HCT116 (cell line): ENCODE results near the gene TMOD1. TPM values are rescaled to one million over a fixed set of nuclear protein-coding genes. Genes with fewer than 3 reads are reported as not detected.

Experiments used
- ATAC-seq: fragments of 200-7000 bp; cut with Tn5 transposase; 2 replicates; pipeline ENCODE4 v1.9.1; 2020; ENCODE audit warnings: mild to moderate bottlenecking, moderate library complexity
- BruUV-seq: library from RNA; stranded (reverse); fragments of 400-500 nt; replicated peaks from 2 replicates; lab custom pipeline; 2021; lab: Mats Ljungman, UMichigan
- CTCF ChIA-PET: fragments of 300-600 bp; sonication (Branson Sonifier 250); formaldehyde crosslinking; loops from one replicate; lab custom pipeline; 2021; ENCODE audit warnings: antibody characterized with exemption; lab: Charles Lee
- POLR2A ChIA-PET: fragments of 300-600, 350-600 bp; sonication (Branson Sonifier 250); formaldehyde crosslinking; loops from one replicate; lab custom pipeline; 2021; ENCODE audit warnings: antibody characterized with exemption; lab: Charles Lee
- RAD21 ChIA-PET, 2 experiments: fragments of 300-600 bp; sonication (Branson Sonifier 250); formaldehyde crosslinking; loops; one replicate each; lab custom pipeline; 2023; ENCODE audit warnings: low total read pairs in 2 of 2; ENCODE audit not compliant: uncharacterized antibody in 2 of 2, unreplicated experiment in 2 of 2, low non-redundant PET in 1 of 2; lab: Charles Lee
- DNase-seq: peaks from one replicate; pipeline ENCODE4 v3.0.0-alpha.2; 2010; ENCODE audit warnings: low read depth, low spot score
- H2AFZ ChIP-seq: fragments of 200-600 bp; shearing (Covaris generic), sonication (generic); 2 replicates; pipeline ENCODE4 v1.6.1; 2017; ENCODE audit warnings: low read depth, mixed run types, mixed read lengths, antibody characterized with exemption, low read length; ENCODE audit not compliant: poor library complexity, severe bottlenecking
- H3K27ac ChIP-seq: 2 replicates; pipeline ENCODE4 v1.5.1; 2012; ENCODE audit warnings: low read depth, low read length
- H3K27me3 ChIP-seq: fragments of 200-600 bp; sonication (generic); 2 replicates; pipeline ENCODE4 v1.6.1; 2016; ENCODE audit warnings: mixed run types, low read length, mixed read lengths; ENCODE audit not compliant: insufficient read depth
- H3K36me3 ChIP-seq, 2 experiments: fragments of 200-500 bp in 1 of 2; fragments of 200-600 bp in 1 of 2; sonication (Bioruptor generic) in 1 of 2; sonication (generic) in 1 of 2; 2 replicates each; pipeline versions ENCODE4 v1.5.1 to v1.6.1; 2014 to 2016; ENCODE audit warnings: low read length in 2 of 2, inconsistent platforms in 1 of 2, mixed read lengths in 1 of 2, mixed run types in 1 of 2; ENCODE audit not compliant: insufficient read depth in 2 of 2, control insufficient read depth in 1 of 2
- H3K4me1 ChIP-seq, 2 experiments: fragments of 200-600 bp in 1 of 2; sonication (generic) in 1 of 2; 2 replicates each; pipeline versions ENCODE4 v1.5.1 to v1.6.1; 2012 to 2017; ENCODE audit warnings: low read length in 2 of 2, inconsistent platforms in 1 of 2, mild to moderate bottlenecking in 1 of 2, mixed read lengths in 1 of 2, mixed run types in 1 of 2, moderate library complexity in 1 of 2; ENCODE audit not compliant: insufficient read depth in 2 of 2, control insufficient read depth in 1 of 2
- H3K4me2 ChIP-seq: fragments of 200-600 bp; sonication (generic); 2 replicates; pipeline ENCODE4 v1.6.1; 2017; ENCODE audit warnings: mixed run types, low read length, mixed read lengths
- H3K4me3 ChIP-seq, 2 experiments: fragments of 200-600 bp in 1 of 2; sonication (generic) in 1 of 2; replicated peaks in 1 of 2; 2 replicates each; pipeline ENCODE4 v1.5.1; 2011 to 2016; ENCODE audit warnings: low read length in 2 of 2, control low read depth in 1 of 2, low read depth in 1 of 2, mild to moderate bottlenecking in 1 of 2, mixed read lengths in 1 of 2, mixed run types in 1 of 2
- H3K79me2 ChIP-seq: fragments of 200-600 bp; sonication (generic); 2 replicates; pipeline ENCODE4 v1.6.1; 2017; ENCODE audit warnings: mild to moderate bottlenecking, mixed run types, low read length, moderate library complexity, mixed read lengths; ENCODE audit not compliant: insufficient read depth
- H3K9ac ChIP-seq: fragments of 200-600 bp; sonication (generic); 2 replicates; pipeline ENCODE4 v1.6.1; 2016; ENCODE audit warnings: low read length, mixed read lengths
- H3K9me2 ChIP-seq: fragments of 200-600 bp; sonication (generic), shearing (Covaris generic); 2 replicates; pipeline ENCODE4 v1.6.1; 2017; ENCODE audit warnings: mixed run types, mild to moderate bottlenecking, moderate library complexity; ENCODE audit not compliant: insufficient read depth
- H3K9me3 ChIP-seq, 2 experiments: fragments of 200-500 bp in 1 of 2; fragments of 200-600 bp in 1 of 2; sonication (Bioruptor generic) in 1 of 2; sonication (generic) in 1 of 2; 2 replicates each; pipeline ENCODE4 v1.6.1; 2014 to 2017; ENCODE audit warnings: low read length in 2 of 2, mixed read lengths in 2 of 2, inconsistent platforms in 1 of 2, low read depth in 1 of 2, mild to moderate bottlenecking in 1 of 2, mixed run types in 1 of 2, moderate library complexity in 1 of 2; ENCODE audit not compliant: control insufficient read depth in 1 of 2, insufficient read depth in 1 of 2
- H4K20me1 ChIP-seq: fragments of 200-600 bp; sonication (generic), shearing (Covaris generic); 2 replicates; pipeline ENCODE4 v1.6.1; 2017; ENCODE audit warnings: mixed run types, mild to moderate bottlenecking, moderate library complexity; ENCODE audit not compliant: insufficient read depth
- EGR1 ChIP-seq: IDR thresholded peaks from 2 replicates; pipeline ENCODE4 v1.6.1; 2012; ENCODE audit warnings: low read depth
- ELF1 ChIP-seq: IDR thresholded peaks from 2 replicates; pipeline ENCODE4 v1.6.1; 2012; ENCODE audit warnings: low read depth, borderline replicate concordance
- JUND ChIP-seq: IDR thresholded peaks from 2 replicates; pipeline ENCODE4 v1.6.1; 2012
- POLR2AphosphoS5 ChIP-seq: IDR thresholded peaks from 2 replicates; pipeline ENCODE4 v1.6.1; 2011; ENCODE audit warnings: mild to moderate bottlenecking, low read depth, low read length, moderate library complexity
- RAD21 ChIP-seq: IDR thresholded peaks from 2 replicates; pipeline ENCODE4 v1.6.1; 2012; ENCODE audit warnings: low read depth, mild to moderate bottlenecking
- SP1 ChIP-seq: IDR thresholded peaks from 2 replicates; pipeline ENCODE4 v1.6.1; 2012; ENCODE audit warnings: low read depth
- SRF ChIP-seq: IDR thresholded peaks from 2 replicates; pipeline ENCODE4 v1.6.1; 2012; ENCODE audit warnings: low read depth
- YY1 ChIP-seq: IDR thresholded peaks from 2 replicates; pipeline ENCODE4 v1.6.1; 2011; ENCODE audit warnings: low read length, low read depth, moderate library complexity, mild to moderate bottlenecking; ENCODE audit not compliant: insufficient replicate concordance; ENCODE audit errors: extremely low read depth
- ZBTB33 ChIP-seq: IDR thresholded peaks from 2 replicates; pipeline ENCODE4 v1.6.1; 2011; ENCODE audit warnings: mild to moderate bottlenecking, low read length, moderate library complexity; ENCODE audit not compliant: insufficient replicate concordance; ENCODE audit errors: extremely low read depth
- intact Hi-C: fragments of 100-400 bp; cut with micrococcal nuclease; formaldehyde crosslinking; loops from 2 replicates; pipeline ENCODE4 v1.10.0; 2022
- total RNA-seq: library from RNA; stranded (reverse); gene quantifications from one replicate; pipeline ENCODE4 v1.2.1, GENCODE V29; 2021; ENCODE audit not compliant: unreplicated experiment
- TF ChIP-seq, protein P1 (sequence below): IDR thresholded peaks from 2 replicates; pipeline ENCODE4 v1.6.1; 2012

TMOD1 gene
- total RNA-seq, 1 experiment from 2014 or later, result 4.4 TPM

DNA sequence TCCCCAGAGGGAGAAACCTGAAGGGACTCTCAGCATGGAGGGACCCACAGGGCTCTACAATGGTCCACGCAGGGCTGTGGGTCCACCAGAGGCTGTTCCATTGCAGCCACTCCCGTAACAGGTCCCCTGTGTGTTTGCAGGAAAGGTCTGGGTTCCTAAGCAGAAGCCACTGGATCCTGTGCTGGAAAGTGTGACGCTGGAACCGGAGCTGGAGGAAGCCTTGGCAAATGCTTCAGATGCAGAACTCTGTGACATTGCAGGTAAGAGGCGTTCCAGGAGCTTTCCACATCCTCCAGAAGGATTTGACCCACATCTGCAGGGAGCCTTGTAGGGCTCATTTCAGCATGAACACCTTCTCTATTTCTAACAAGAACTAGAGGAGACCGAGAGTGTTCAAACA is 51.7 kb downstream of the TMOD1 start:
- Histone ChIP-seq H2AFZ (no peak overlapping the region), H3K79me2 (no peaks in the 10 kb centered on the region), H3K4me1 (no peaks in the 10 kb centered on the region), H3K9me3 (no peaks in the 10 kb centered on the region), H4K20me1 (no peaks in the 10 kb centered on the region), H3K9ac (no peak overlapping the region), H3K36me3 (no peaks in the 10 kb centered on the region), H3K27ac (no peak overlapping the region), H3K4me2 (no peak overlapping the region), H3K9me2 (no peaks in the 10 kb centered on the region), H3K4me3 (no peak overlapping the region), H3K27me3 (no peaks in the 10 kb centered on the region)
- ChIA-PET POLR2A (no interaction called here), CTCF (no interaction called here), RAD21 (no interaction called here)
- ATAC-seq (no peak), DNase-seq (no peak)
- intact Hi-C loops, result no loop called here
- no TSS peak for BruUV-seq
- TF ChIP-seq ELF1 (no peak), POLR2AphosphoS5 (no peak), ZBTB33 (no peak), SRF (no peak), SP1 (no peak), RAD21 (no peak), JUND (no peak), EGR1 (no peak), YY1 (no peak)
- TF ChIP-seq, protein P1, sequence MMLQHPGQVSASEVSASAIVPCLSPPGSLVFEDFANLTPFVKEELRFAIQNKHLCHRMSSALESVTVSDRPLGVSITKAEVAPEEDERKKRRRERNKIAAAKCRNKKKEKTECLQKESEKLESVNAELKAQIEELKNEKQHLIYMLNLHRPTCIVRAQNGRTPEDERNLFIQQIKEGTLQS, result no peak
